ENCODE results near the gene PHF8.

Gene PHF8

DNA sequence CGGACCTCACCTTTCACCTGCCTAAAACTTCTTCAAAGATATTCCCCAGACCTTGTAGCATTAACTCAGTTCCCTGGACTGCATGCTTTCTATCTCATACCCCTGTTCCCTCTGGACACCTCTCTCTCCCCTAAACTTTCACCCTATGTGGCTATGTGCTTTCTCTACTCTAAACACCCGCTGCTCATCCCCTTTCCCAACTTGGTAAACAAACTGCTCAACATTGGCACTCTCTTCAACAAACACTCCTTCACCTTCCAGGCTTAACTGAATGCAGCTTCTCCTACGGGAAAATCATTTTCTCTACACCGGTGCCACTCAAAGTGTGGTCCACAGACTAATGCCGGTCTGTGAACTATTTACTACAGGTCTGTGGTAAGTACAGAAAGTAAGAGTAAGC is 19.9 kb downstream of the PHF8 start:
- no peak for DNase-seq (ENCODE audit: low read depth in 2 of 2, low spot score in 1 of 2)

GRCh38 chrX:54012830-54013500 is 31.3 kb downstream of the PHF8 start:
- DNase-seq (ENCODE audit: low read depth in 2 of 2, low spot score in 1 of 2): no peak

DNA sequence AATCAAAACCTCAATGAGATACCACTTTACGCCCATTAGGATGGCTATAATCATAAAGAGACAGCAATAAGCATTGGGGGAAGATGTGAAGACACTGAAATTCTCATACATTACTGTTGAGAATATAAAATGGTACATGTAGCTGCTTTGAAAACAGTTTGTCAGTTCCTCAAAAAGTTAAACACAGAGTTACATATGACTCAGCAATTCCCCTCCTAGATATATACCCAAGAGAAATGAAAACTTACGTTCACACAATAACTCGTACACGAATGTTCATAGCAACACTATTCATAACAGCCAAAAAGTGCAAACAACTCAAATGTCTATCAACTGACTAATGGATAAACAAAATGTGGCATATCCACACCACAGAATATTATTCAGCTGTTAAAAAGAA is 36.6 kb downstream of the PHF8 start:
- no peak for DNase-seq (ENCODE audit: low read depth in 2 of 2, low spot score in 1 of 2)

GRCh38 chrX:53997724-53998123 is 46.5 kb downstream of the PHF8 start:
- DNase-seq (ENCODE audit: low read depth in 2 of 2, low spot score in 1 of 2): no peak

DNA sequence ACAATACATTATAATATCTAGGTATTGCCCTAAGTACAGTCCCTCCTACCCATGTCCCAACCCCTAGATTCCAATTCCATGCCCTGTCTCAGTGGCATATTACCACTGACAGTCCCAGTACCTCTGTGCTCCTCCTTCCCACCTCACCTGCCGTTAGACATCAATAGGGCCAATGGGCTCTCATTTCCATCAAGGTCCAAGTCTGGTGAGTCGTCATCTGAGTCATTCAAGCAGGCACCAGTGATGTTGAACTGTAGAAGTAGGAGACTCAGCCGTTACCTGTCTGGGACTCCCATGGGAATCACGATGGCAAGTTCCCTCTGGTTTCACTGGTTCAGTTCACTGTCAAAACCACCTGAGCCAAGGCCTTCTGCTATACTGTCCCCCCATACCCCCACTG is 51.7 kb downstream of the PHF8 start:
- no peak for DNase-seq (ENCODE audit: low read depth in 2 of 2, low spot score in 1 of 2)

DNA sequence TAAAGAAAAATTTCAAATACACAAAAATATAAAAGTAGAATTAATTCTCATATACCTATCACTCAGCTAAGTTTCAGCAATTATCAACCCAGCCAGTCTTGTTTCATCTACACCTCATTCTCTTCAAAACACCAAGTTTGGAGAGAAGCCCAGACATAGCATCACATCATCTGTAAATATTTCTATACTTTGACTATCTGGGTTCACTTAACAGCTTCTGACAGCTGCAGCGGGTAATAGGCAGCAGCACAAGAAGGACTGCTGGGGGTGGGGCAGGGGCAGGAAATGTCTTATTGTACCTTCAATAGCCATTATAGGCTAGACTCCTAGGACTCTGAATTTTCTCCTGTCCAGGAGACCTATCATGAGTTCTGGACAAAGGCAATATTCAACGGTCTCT is 54.1 kb downstream of the PHF8 start:
- no peak for DNase-seq (ENCODE audit: low read depth in 2 of 2, low spot score in 1 of 2)

GRCh38 chrX:53984895-53985294 is 59.4 kb downstream of the PHF8 start:
- no peak for DNase-seq (ENCODE audit: low read depth in 2 of 2, low spot score in 1 of 2)

GRCh38 chrX:53974529-53974928 is 69.7 kb downstream of the PHF8 start:
- no peak for DNase-seq (ENCODE audit: low read depth in 2 of 2, low spot score in 1 of 2)

DNA sequence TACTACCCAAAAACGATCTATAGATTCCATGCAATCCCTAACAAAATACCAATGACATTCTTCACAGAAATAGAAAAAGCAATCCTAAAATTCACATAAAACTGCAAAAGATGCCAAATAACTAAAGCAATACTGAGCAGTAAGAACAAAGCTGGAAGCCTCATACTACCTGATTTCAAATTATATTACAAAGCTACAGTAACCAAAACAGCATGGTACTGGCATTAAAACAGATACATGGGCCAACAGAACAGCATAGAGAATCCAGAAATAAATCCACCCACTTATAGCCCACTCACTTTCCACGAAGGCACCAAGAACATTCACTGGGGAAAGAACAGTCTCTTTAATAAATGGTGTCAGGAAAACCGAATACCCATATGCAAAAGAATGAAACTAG is 74.7 kb downstream of the PHF8 start:
- no peak for DNase-seq (ENCODE audit: low read depth in 2 of 2, low spot score in 1 of 2)

DNA sequence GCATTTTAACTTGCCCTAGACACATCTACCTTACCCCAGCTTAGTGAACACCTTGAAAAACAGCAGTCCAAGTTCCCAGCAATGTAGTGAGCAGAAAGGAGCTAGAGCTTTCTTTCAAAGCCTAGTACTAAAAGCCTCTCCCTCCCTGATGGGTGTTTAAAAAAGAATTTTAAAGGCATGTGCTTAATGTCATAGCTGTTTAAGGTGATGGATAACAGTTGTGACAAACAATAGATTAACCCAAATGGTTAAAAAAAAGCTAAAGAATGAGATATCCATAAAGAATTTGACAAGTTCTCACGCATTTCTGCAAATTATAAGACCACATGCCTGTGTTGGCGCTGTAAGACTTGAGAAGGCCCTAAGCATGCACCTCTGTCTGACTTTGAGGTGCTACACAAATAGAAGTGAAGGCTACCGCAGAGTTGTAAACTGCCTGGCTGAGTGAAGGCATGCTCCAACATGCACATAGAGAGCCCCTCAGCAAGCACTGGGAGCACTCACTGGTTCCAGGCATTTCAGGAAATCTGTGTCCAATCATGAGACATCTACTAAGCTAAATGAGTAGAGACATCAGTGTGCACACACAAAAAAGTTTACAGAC is 94.0 kb downstream of the PHF8 start:
- no peak for DNase-seq (ENCODE audit: low read depth in 2 of 2, low spot score in 1 of 2)

GRCh38 chrX:53940180-53940579 is 104.1 kb downstream of the PHF8 start:
- DNase-seq (ENCODE audit: low read depth in 2 of 2, low spot score in 1 of 2): no peak

DNA sequence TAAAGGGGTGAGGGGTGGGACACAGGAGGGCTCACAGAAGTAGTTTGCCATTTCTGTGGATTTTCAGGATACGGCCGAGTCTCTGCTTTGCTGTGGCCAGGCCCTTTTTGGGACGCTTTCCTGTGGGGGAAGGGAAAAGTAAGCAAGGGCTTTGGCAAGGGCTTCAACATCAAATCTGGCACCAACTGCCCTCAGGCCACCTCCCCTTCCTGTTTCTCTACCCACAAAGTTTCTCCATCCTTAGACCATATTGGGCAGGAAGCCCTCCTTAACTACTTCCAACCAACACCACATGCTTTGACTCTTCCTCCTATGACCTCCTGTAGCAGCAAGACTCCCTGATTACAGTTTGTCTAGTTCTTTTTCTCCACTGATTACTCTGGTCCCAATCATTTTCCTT is 105.1 kb downstream of the PHF8 start:
- no peak for DNase-seq (ENCODE audit: low read depth in 2 of 2, low spot score in 1 of 2)

DNA sequence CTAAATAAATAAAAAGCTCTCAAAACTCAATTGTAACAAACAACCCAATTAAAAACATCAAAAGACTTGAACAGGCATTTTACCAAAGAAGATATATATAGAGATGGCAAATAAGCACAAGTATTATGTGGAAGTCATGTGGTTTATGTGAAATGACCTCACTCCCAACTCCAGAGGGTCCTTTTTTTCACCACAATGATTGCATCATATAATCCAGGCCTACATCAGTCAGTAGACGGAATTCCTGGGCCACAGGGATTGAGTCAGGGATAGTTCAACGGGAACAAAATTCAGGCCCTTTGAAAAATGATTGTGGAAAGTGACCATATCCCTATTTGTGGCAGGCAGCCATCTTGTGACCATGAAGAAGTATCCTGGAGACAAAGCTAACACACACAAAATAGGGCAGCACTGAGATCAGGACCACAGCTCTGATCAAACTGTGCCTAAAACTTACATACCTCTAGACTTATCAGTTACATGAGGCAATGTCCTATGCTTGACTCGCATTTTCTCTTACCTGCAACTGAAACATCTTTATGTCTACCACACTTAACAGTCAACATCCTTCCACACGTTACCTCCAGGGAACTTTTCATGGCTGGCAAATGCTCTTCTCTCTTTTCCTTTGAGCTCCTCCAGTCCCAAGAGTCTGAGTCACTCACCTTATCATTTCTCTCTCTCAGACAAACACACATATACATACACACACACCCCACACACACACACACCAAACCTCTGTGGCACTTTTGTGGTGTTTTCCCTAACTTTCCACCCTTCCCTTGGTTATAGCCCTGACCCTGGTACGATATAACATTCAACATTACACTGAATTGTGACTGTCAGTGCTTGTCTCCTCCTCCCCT is 113.5 kb downstream of the PHF8 start:
- no peak for DNase-seq (ENCODE audit: low read depth in 2 of 2, low spot score in 1 of 2)

- no peak for DNase-seq (ENCODE audit: low read depth in 2 of 2, low spot score in 1 of 2)
These were observed 118.2 kb downstream of the PHF8 start for GRCh38 chrX:53926030-53926429.

GRCh38 chrX:53918702-53919101 is 125.6 kb downstream of the PHF8 start:
- no peak for DNase-seq (ENCODE audit: low read depth in 2 of 2, low spot score in 1 of 2)

DNA sequence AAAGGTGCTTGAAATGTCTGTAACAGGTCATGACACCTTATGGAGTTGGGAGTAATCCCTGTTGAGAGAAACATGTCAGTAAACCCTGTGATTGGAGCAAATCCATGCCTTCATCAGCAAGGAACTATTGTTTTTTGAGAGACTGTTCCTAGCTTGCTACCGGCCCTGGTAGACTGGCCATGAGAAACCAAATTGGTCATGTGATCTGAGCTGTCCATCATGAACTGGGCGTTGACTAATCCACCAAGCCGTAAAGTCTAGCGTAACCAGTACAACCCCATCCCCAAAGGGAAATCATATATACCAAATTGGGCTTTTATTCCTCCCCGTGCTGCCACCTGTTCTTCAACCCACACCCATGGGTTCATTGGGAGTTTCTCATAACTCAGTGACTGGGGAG is 143.7 kb downstream of the PHF8 start:
- no peak for DNase-seq (ENCODE audit: low read depth in 2 of 2, low spot score in 1 of 2)

DNA sequence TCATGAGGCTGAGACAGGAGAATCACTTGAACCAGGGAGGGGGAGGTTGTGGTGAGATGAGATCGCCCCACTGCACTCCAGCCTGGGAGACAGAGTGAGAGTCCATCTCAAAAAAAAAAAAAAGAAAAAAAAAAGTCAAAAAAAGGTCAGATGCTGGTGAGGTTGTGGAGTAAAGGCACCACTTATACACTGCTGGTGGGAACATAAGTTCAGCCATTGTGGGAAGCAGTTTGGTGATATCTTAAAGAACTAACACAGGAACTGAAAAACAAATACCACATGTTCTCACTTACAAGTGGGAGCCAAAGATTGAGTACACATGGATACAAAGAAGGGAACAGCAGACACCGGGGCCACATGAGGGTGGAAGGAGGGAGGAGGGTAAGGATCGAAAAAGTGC is 149.0 kb downstream of the PHF8 start:
- no peak for DNase-seq (ENCODE audit: low read depth in 2 of 2, low spot score in 1 of 2)

All from stimulated activated CD8-positive, alpha-beta memory T cell treated with anti-CD3 and anti-CD28 coated beads, Interleukin-4, amount 100 ng/mL, for 1 hour (primary cell).